IMR-90 (cell line): Measurements from ENCODE around the gene USP16. TPM values are rescaled to one million over a fixed set of nuclear protein-coding genes. Genes with fewer than 3 reads are reported as not detected.

Experiments used
- ATAC-seq: fragments of 200-7000 bp; cut with Tn5 transposase; 2 replicates; pipeline ENCODE4 v1.9.1; 2020; ENCODE audit warnings: low read depth, mild to moderate bottlenecking, moderate library complexity
- BruUV-seq: library from RNA; stranded (reverse); fragments of 400-500 nt; replicated peaks from 2 replicates; lab custom pipeline; 2021; lab: Mats Ljungman, UMichigan
- CTCF ChIA-PET: fragments of 300-600 bp; formaldehyde crosslinking; extraction: SDS; loops from one replicate; lab custom pipeline; 2021; ENCODE audit warnings: antibody characterized with exemption; lab: Yijun Ruan, JAX
- POLR2A ChIA-PET: fragments of 300-600 bp; sonication (Branson Sonifier 250); formaldehyde crosslinking; loops from one replicate; lab custom pipeline; 2022; ENCODE audit warnings: antibody characterized with exemption; ENCODE audit not compliant: unreplicated experiment; lab: Charles Lee
- DNase-seq: peaks from one replicate; pipeline ENCODE4 v3.0.0; 2013
- H2AFZ ChIP-seq: replicated peaks from 2 replicates; pipeline ENCODE3; 2013; ENCODE audit warnings: low read length, mild to moderate bottlenecking; ENCODE audit not compliant: poor library complexity
- H2AK5ac ChIP-seq: 2 replicates; pipeline ENCODE4 v1.6.1; 2013; ENCODE audit warnings: low read depth, low read length, inconsistent platforms
- H2AK9ac ChIP-seq: replicated peaks from 2 replicates; pipeline ENCODE3; 2013; ENCODE audit warnings: mild to moderate bottlenecking, low read depth, low read length, moderate library complexity; ENCODE audit not compliant: poor library complexity
- H2BK120ac ChIP-seq: 2 replicates; pipeline ENCODE4 v1.6.1; 2013; ENCODE audit warnings: low read depth, low read length, inconsistent platforms
- H2BK15ac ChIP-seq: 3 replicates; pipeline ENCODE4 v1.6.1; 2013; ENCODE audit warnings: low read depth, low read length, inconsistent platforms
- H2BK20ac ChIP-seq: 2 replicates; pipeline ENCODE4 v1.6.1; 2013; ENCODE audit warnings: low read depth, mild to moderate bottlenecking, inconsistent platforms, low read length, moderate library complexity
- H2BK5ac ChIP-seq: 2 replicates; pipeline ENCODE4 v1.6.1; 2013; ENCODE audit warnings: mild to moderate bottlenecking, low read depth, low read length, inconsistent platforms; ENCODE audit not compliant: poor library complexity, severe bottlenecking
- H3K14ac ChIP-seq: replicated peaks from 2 replicates; pipeline ENCODE4 v1.6.1; 2013; ENCODE audit warnings: low read depth, low read length, inconsistent platforms
- H3K18ac ChIP-seq: 2 replicates; pipeline ENCODE4 v1.6.1; 2013; ENCODE audit warnings: low read depth, low read length, control low read depth
- H3K23ac ChIP-seq: 2 replicates; pipeline ENCODE4 v1.6.1; 2013; ENCODE audit warnings: low read depth, low read length, inconsistent platforms
- H3K27ac ChIP-seq: 2 replicates; pipeline ENCODE4 v1.5.1; 2013; ENCODE audit warnings: mild to moderate bottlenecking, control low read depth, low read length; ENCODE audit not compliant: insufficient read depth
- H3K27me3 ChIP-seq: 2 replicates; pipeline ENCODE4 v1.6.1; 2013; ENCODE audit warnings: low read length; ENCODE audit not compliant: control insufficient read depth, insufficient read depth
- H3K36me3 ChIP-seq: 2 replicates; pipeline ENCODE4 v1.6.1; 2013; ENCODE audit warnings: low read length, mixed read lengths; ENCODE audit not compliant: control insufficient read depth, insufficient read depth
- H3K4ac ChIP-seq: 2 replicates; pipeline ENCODE4 v1.6.1; 2013; ENCODE audit warnings: low read depth, low read length, inconsistent platforms
- H3K4me1 ChIP-seq: 2 replicates; pipeline ENCODE4 v1.6.1; 2013; ENCODE audit warnings: low read length, mixed read lengths; ENCODE audit not compliant: control insufficient read depth, insufficient read depth
- H3K4me2 ChIP-seq: 2 replicates; pipeline ENCODE4 v1.6.1; 2013; ENCODE audit warnings: low read depth, mild to moderate bottlenecking, control low read depth, low read length, moderate library complexity
- H3K4me3 ChIP-seq: 2 replicates; pipeline ENCODE4 v1.5.1; 2013; ENCODE audit warnings: low read depth, mild to moderate bottlenecking, control low read depth, low read length, moderate library complexity; ENCODE audit not compliant: insufficient read depth
- H3K56ac ChIP-seq: 2 replicates; pipeline ENCODE4 v1.6.1; 2013; ENCODE audit warnings: low read length, inconsistent platforms; ENCODE audit not compliant: insufficient read depth; ENCODE audit errors: extremely low read depth
- H3K79me1 ChIP-seq, 2 experiments: 2 replicates each; pipeline ENCODE4 v1.6.1; 2013; ENCODE audit warnings: low read length in 2 of 2, inconsistent platforms in 1 of 2, low read depth in 1 of 2
- H3K9ac ChIP-seq: 2 replicates; pipeline ENCODE4 v1.6.1; 2013; ENCODE audit warnings: low read depth, low read length, control low read depth
- H3K9me1 ChIP-seq: 2 replicates; pipeline ENCODE4 v1.6.1; 2013; ENCODE audit warnings: low read length, inconsistent platforms; ENCODE audit not compliant: insufficient read depth
- H3K9me3 ChIP-seq: 2 replicates; pipeline ENCODE4 v1.6.1; 2013; ENCODE audit warnings: low read length; ENCODE audit not compliant: control insufficient read depth, insufficient read depth
- H4K20me1 ChIP-seq: 2 replicates; pipeline ENCODE4 v1.6.1; 2013; ENCODE audit warnings: low read length, inconsistent platforms; ENCODE audit not compliant: insufficient read depth
- H4K5ac ChIP-seq: 2 replicates; pipeline ENCODE4 v1.6.1; 2013; ENCODE audit warnings: mild to moderate bottlenecking, low read depth, low read length, control low read depth
- H4K8ac ChIP-seq, 2 experiments: 2 replicates each; pipeline ENCODE4 v1.6.1; 2013; ENCODE audit warnings: low read depth in 2 of 2, low read length in 2 of 2, control low read depth in 1 of 2, inconsistent platforms in 1 of 2
- H4K91ac ChIP-seq: 2 replicates; pipeline ENCODE4 v1.6.1; 2013; ENCODE audit warnings: low read depth, low read length, inconsistent platforms; ENCODE audit not compliant: insufficient read depth
- BHLHE40 ChIP-seq: fragments of 150-350 bp; IDR thresholded peaks from 2 replicates; pipeline ENCODE4 v1.6.1; 2016; ENCODE audit warnings: mild to moderate bottlenecking, low read depth, low read length
- CHD1 ChIP-seq: IDR thresholded peaks from 2 replicates; pipeline ENCODE4 v1.6.1; 2012; ENCODE audit warnings: low read depth, low read length, improper control_type of control experiment
- ELK1 ChIP-seq: fragments of 150-350 bp; IDR thresholded peaks from 2 replicates; pipeline ENCODE4 v1.6.1; 2016; ENCODE audit warnings: low read depth, mild to moderate bottlenecking, low read length, moderate library complexity, borderline replicate concordance
- MAZ ChIP-seq: IDR thresholded peaks from 2 replicates; pipeline ENCODE4 v1.6.1; 2012; ENCODE audit warnings: low read depth, mild to moderate bottlenecking, low read length, improper control_type of control experiment, moderate library complexity, borderline replicate concordance
- MXI1 ChIP-seq: IDR thresholded peaks from 2 replicates; pipeline ENCODE4 v1.6.1; 2012; ENCODE audit warnings: low read depth, mild to moderate bottlenecking, low read length, moderate library complexity, borderline replicate concordance
- NFE2L2 ChIP-seq: fragments of 150-350 bp; IDR thresholded peaks from 2 replicates; pipeline ENCODE4 v1.6.1; 2016; ENCODE audit warnings: low read depth, mild to moderate bottlenecking, low read length
- POLR2A ChIP-seq: IDR thresholded peaks from 2 replicates; pipeline ENCODE4 v1.6.1; 2012; ENCODE audit warnings: mild to moderate bottlenecking, low read depth, low read length
- RAD21 ChIP-seq: IDR thresholded peaks from 2 replicates; pipeline ENCODE4 v1.6.1; 2012; ENCODE audit warnings: low read length, improper control_type of control experiment
- RCOR1 ChIP-seq: IDR thresholded peaks from 2 replicates; pipeline ENCODE4 v1.6.1; 2012; ENCODE audit warnings: mild to moderate bottlenecking, low read length, improper control_type of control experiment; ENCODE audit not compliant: insufficient replicate concordance
- WGBS, 2 experiments: methylation state at CpG; one replicate each; pipeline versions ENCODE4 v1.1.5 to v1.1.7; 2013; ENCODE audit warnings: missing lambda C conversion rate in 2 of 2; ENCODE audit not compliant: insufficient read length in 1 of 2; ENCODE audit errors: extremely low coverage in 2 of 2; 5-methylcytosine and 5-hydroxymethylcytosine counted together
- dilution Hi-C: fragments of 300-500 bp; cut with HindIII; formaldehyde crosslinking; loops from one replicate; pipeline ENCODE4 v1.14.3; 2018; ENCODE audit warnings: low sequenced_read_pairs; ENCODE audit not compliant: unreplicated experiment
- in situ Hi-C: fragments of 300-500 bp; cut with MboI; formaldehyde crosslinking; loops from 3 replicates; pipeline ENCODE4 v1.14.3; 2019; ENCODE audit warnings: low sequenced_read_pairs, inconsistent platforms, mixed read lengths
- intact Hi-C: fragments of 100-400 bp; cut with micrococcal nuclease; formaldehyde crosslinking; loops from 2 replicates; pipeline ENCODE4 v1.10.0; 2022
- polyA plus RNA-seq, 3 experiments: library from polyadenylated mRNA; depleted of rRNA; stranded (reverse); fragments of >200 nt; gene quantifications; 2 replicates each; pipeline ENCODE4 v1.2.3, GENCODE V29; 2012; ENCODE audit warnings: low replicate concordance in 1 of 3
- total RNA-seq: library from RNA; depleted of rRNA; stranded (reverse); fragments of >200 nt; gene quantifications from 2 replicates; pipeline ENCODE4 v1.2.3, GENCODE V29; 2012
- TF ChIP-seq, protein P1 (sequence below): conservative IDR thresholded peaks from 2 replicates; pipeline ENCODE4 v1.5.1; 2012; ENCODE audit warnings: mild to moderate bottlenecking, low read depth, low read length, improper control_type of control experiment
- TF ChIP-seq, protein P2 (sequence below): fragments of 150-350 bp; IDR thresholded peaks from 2 replicates; pipeline ENCODE4 v1.6.1; 2017; ENCODE audit warnings: mild to moderate bottlenecking, antibody characterized with exemption, low read length, low read depth

USP16 gene
- total and polyA plus RNA-seq, 2 of the 4 experiments (the other 2 are of a cell fraction), result 15.5 to 28.7 TPM

DNA sequence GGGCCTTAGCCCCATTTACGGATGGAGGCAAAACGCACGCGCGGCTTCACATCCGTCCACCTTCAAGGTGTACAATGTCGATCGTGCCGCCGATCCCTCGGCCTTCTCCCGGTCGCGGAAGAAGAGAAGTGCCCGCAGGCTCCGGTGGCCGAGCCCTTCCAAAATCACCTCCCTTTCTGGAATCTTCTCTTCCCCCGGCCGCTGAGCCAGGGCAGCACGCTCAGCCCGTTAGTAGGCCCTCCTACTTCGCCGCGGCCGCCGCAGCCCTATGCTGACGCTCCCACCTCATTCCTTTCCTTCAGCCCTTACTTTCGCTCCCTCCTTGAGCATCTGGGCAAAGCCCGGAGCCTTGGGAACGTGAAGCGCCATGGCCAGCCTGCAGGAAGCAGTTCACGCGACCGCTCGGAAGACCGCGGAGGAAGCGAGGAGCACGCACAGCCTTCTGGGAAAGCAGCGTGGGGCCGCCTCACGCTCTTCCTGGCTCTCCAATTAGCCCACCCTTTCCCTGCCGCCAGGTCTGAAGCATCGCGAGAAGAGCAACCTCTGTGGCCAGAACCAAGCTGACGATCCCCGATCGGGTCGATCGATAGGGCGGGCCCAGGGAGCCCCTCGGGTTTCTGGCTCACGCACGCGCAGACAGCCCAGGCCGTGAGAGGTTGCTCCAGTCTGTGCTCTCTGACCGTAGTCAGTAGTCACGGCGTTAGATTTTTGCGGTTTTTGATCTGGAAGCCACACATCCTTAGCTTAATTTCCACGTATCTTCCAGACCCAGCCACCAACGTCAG lies 48.9 kb downstream of the USP16 start, which contains the start of gene CCT8 (continued):
- TF ChIP-seq MXI1 (peak; percentile 97), CHD1 (peak; percentile 94), POLR2A (peak; percentile 96)

GRCh38 chr21:29074007-29074376 lies 49.5 kb downstream of the USP16 start:
- dilution Hi-C loops, result no loop called here
- H3K36me3 ChIP-seq, result no peaks in the 10 kb centered on the region
- no peak for TF ChIP-seq MXI1
- TF ChIP-seq BHLHE40, result no peak
- TF ChIP-seq RCOR1, result no peak
- no peak for TF ChIP-seq MAZ
- no peak for TF ChIP-seq ELK1
- TF ChIP-seq, protein P1, sequence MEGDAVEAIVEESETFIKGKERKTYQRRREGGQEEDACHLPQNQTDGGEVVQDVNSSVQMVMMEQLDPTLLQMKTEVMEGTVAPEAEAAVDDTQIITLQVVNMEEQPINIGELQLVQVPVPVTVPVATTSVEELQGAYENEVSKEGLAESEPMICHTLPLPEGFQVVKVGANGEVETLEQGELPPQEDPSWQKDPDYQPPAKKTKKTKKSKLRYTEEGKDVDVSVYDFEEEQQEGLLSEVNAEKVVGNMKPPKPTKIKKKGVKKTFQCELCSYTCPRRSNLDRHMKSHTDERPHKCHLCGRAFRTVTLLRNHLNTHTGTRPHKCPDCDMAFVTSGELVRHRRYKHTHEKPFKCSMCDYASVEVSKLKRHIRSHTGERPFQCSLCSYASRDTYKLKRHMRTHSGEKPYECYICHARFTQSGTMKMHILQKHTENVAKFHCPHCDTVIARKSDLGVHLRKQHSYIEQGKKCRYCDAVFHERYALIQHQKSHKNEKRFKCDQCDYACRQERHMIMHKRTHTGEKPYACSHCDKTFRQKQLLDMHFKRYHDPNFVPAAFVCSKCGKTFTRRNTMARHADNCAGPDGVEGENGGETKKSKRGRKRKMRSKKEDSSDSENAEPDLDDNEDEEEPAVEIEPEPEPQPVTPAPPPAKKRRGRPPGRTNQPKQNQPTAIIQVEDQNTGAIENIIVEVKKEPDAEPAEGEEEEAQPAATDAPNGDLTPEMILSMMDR, result no peak
- TF ChIP-seq, protein P2, sequence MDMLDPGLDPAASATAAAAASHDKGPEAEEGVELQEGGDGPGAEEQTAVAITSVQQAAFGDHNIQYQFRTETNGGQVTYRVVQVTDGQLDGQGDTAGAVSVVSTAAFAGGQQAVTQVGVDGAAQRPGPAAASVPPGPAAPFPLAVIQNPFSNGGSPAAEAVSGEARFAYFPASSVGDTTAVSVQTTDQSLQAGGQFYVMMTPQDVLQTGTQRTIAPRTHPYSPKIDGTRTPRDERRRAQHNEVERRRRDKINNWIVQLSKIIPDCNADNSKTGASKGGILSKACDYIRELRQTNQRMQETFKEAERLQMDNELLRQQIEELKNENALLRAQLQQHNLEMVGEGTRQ, result no peak
- no peak for TF ChIP-seq NFE2L2
- no peak for TF ChIP-seq RAD21
- TF ChIP-seq POLR2A, result no peak

More at GRCh38 chr21:29074007-29074376, 49.5 kb downstream of the USP16 start:
- Histone ChIP-seq H2BK20ac (peak overlapping the region; percentile 63), H3K27ac (peak overlapping the region; percentile 86), H2AK9ac (peak overlapping the region; percentile 25), H4K8ac (peak overlapping the region; percentile 81 to 98), H3K4me1 (peaks cover 9% of the 10 kb centered on the region), H2AK5ac (no peak overlapping the region; the same call in 1 of the 2 replicates), H3K9ac (peak overlapping the region; percentile 86), H3K9me1 (peaks cover 9% of the 10 kb centered on the region), H2BK15ac (peak overlapping the region; percentile 62; the same call in 1 of the 3 replicates), H4K91ac (peak overlapping the region; percentile 85), H3K4ac (peak overlapping the region; percentile 85), H3K4me3 (peak overlapping the region; percentile 52), H2BK120ac (peak overlapping the region; percentile 63), H3K14ac (peak overlapping the region; percentile 92), H3K79me1 (peaks cover 0 to 21% of the 10 kb centered on the region in 2 experiments; a peak in 2 of 4 replicates), H3K56ac (peak overlapping the region; percentile 90), H3K18ac (peak overlapping the region; percentile 39), H4K20me1 (peaks cover 27% of the 10 kb centered on the region), H3K4me2 (peak overlapping the region; percentile 85), H3K9me3 (no peaks in the 10 kb centered on the region), H3K23ac (peak overlapping the region; percentile 89), H4K5ac (peak overlapping the region; percentile 83), H2BK5ac (peak overlapping the region; percentile 79), H3K27me3 (no peaks in the 10 kb centered on the region), H2AFZ (peak overlapping the region; percentile 94)
- no peak for DNase-seq
- POLR2A ChIA-PET, result interaction anchor here (1.0 kb wide), 1 partner anchor 49 kb away, joined by 4 read pairs; the partner anchor contains the start of gene USP16
- ATAC-seq, result peak; percentile 16
- WGBS, 2 experiments, result 0% methylated on average over 1 of the region's 9 CpGs; no CpG with 5 or more reads in 1 of the 2 experiments
- intact Hi-C loops, result no loop called here
- in situ Hi-C loops, result no loop called here
- BruUV-seq, result no TSS peak
- CTCF ChIA-PET, result interaction anchor here (0.6 kb wide), 2 partner anchors 113 to 243 kb away, joined by 4 read pairs; no protein-coding TSS in a partner anchor
